Naive B cell (primary cell): ENCODE results near the gene CABYR. TPM values are rescaled to one million over a fixed set of nuclear protein-coding genes. Genes with fewer than 3 reads are reported as not detected.

Experiments
- ATAC-seq, 2 donors: fragments of 150-1000 bp; cut with Tn5 transposase; 2 replicates each; pipeline ENCODE4 v1.10.0; 2021; ENCODE audit warnings: low read depth in 2 of 2, mild to moderate bottlenecking in 2 of 2, moderate library complexity in 2 of 2
- DNase-seq: peaks from one replicate; pipeline ENCODE4 v3.0.0; 2022
- H3K27ac Mint-ChIP-seq, 6 donors: one replicate each; pipeline ENCODE4 v1.8.0; 2020 to 2022; ENCODE audit warnings: mild to moderate bottlenecking in 6 of 6, mixed read lengths in 6 of 6, moderate library complexity in 5 of 6, inconsistent platforms in 2 of 6
- H3K27me3 Mint-ChIP-seq, 3 donors: one replicate each; pipeline ENCODE4 v1.8.0; 2021 to 2022; ENCODE audit warnings: mixed read lengths in 3 of 3, mild to moderate bottlenecking in 1 of 3
- H3K36me3 Mint-ChIP-seq, 2 donors: one replicate each; pipeline ENCODE4 v1.8.0; 2020 to 2022; ENCODE audit warnings: mixed read lengths in 2 of 2, inconsistent platforms in 1 of 2, mild to moderate bottlenecking in 1 of 2
- H3K4me1 Mint-ChIP-seq, 3 donors: one replicate each; pipeline ENCODE4 v1.8.0; 2020 to 2022; ENCODE audit warnings: mixed read lengths in 3 of 3, inconsistent platforms in 1 of 3, mild to moderate bottlenecking in 1 of 3, moderate library complexity in 1 of 3
- H3K4me3 Mint-ChIP-seq, 8 donors: one replicate each; pipeline ENCODE4 v1.8.0; 2020 to 2022; ENCODE audit warnings: mild to moderate bottlenecking in 8 of 8, mixed read lengths in 8 of 8, moderate library complexity in 8 of 8, inconsistent platforms in 2 of 8
- H3K9me3 Mint-ChIP-seq, 7 donors: one replicate each; pipeline ENCODE4 v1.8.0; 2020 to 2022; ENCODE audit warnings: mixed read lengths in 7 of 7, mild to moderate bottlenecking in 5 of 7, inconsistent platforms in 2 of 7, moderate library complexity in 1 of 7
- polyA plus RNA-seq, 6 donors: library from polyadenylated mRNA; unstranded; fragments of 300-500 nt; fragmentation: Illumina TruSeq; gene quantifications; one replicate each; pipeline ENCODE4 v1.2.3, GENCODE V29; 2021; ENCODE audit warnings: low read depth in 6 of 6

Gene CABYR
- polyA plus RNA-seq, 6 donors from 2014 or later, result 5.4 to 18.1 (median 7.8) TPM

DNA sequence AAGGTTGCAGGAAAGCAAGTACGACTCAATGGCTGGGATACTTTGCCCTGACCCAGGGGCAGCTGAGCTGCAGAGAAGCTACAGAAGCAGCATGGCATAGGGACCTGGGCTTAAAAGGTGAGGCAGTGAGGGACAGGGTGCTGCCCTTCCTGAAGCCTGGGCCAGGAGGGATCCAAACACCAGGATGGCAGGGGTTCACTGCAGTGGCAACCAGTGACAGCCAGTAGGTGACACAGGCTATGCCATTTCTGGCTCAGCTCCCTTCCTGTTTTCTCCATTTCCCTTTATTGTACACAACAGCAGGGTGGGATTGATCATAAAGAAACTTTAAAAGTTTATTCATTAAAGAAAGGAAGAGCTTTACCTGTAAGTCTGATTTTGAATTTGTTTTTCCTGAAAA is 48.8 kb downstream of the CABYR start:
- ATAC-seq (no peak), DNase-seq (no peak)
- H3K9me3 Mint-ChIP-seq, result no peaks in the 10 kb centered on the region
- no peaks in the 10 kb centered on the region for H3K27me3 Mint-ChIP-seq
- peaks cover 0 to 4% of the 10 kb centered on the region in 2 donors for H3K36me3 Mint-ChIP-seq
- H3K27ac Mint-ChIP-seq, result no peak overlapping the region
- peak overlapping the region in 1 of 8 donors; percentile 86 for H3K4me3 Mint-ChIP-seq
- H3K4me1 Mint-ChIP-seq, result peaks cover 13 to 34% (median 18%) of the 10 kb centered on the region in 3 donors

DNA sequence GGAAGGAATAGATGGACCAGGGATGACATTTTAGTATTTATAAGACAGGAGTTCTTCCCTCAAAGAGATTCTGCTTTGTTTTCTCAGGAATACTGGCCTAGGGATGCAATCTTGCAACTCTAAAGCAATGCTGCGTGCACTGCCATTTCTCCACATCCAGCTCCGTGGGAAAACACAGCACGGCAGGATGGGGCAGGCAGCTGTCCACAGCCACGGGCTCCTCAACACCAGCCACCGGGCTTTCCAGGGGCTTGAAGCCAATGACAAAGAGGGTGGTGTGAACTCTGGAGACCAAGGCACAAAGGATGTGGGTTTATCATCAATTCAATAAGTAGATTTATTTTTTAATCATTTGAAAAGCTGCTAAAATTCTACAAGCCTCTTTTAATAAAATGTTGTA is 49.3 kb downstream of the CABYR start:
- ATAC-seq, result no peak
- Mint-ChIP-seq H3K36me3 (peaks cover 0 to 4% of the 10 kb centered on the region in 2 donors), H3K27me3 (no peaks in the 10 kb centered on the region), H3K27ac (peak overlapping the region in 1 of 6 donors; percentile 30), H3K4me1 (peaks cover 13 to 34% (median 18%) of the 10 kb centered on the region in 3 donors), H3K9me3 (no peaks in the 10 kb centered on the region), H3K4me3 (no peak overlapping the region)
- no peak for DNase-seq

DNA sequence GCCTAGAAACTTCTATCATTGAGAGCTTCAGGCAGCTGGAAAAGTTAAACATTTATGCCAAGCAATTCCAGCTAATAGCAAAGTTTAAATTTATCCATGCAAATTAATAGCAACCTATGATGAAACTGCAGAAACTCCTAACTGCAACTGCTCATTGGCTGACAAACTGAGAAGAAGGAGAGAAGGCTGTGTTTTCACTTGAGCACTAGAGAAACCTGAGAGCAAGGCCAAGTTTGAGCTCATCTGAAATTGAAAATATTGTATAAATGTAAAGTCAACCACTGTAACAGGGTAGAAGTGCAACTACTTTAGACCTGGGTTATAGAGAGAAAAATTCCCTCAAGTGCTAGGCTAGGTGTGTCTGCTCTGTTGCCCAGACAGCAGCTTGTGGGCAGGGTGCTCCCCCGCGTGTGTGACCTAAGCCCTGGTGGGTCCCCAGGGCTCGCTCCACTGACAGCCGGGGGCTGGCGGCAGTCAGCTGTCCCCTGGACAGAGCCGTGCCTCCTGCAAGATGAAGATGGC is 50.2 kb downstream of the CABYR start:
- Mint-ChIP-seq H3K9me3 (no peaks in the 10 kb centered on the region), H3K27ac (peak overlapping the region in 4 of 6 donors; percentile 30 to 82 (median 48)), H3K4me3 (no peak overlapping the region), H3K27me3 (no peaks in the 10 kb centered on the region), H3K36me3 (peaks cover 0 to 4% of the 10 kb centered on the region in 2 donors), H3K4me1 (peaks cover 13 to 34% (median 18%) of the 10 kb centered on the region in 3 donors)
- ATAC-seq (peak; percentile 42 to 61), DNase-seq (no peak)

DNA sequence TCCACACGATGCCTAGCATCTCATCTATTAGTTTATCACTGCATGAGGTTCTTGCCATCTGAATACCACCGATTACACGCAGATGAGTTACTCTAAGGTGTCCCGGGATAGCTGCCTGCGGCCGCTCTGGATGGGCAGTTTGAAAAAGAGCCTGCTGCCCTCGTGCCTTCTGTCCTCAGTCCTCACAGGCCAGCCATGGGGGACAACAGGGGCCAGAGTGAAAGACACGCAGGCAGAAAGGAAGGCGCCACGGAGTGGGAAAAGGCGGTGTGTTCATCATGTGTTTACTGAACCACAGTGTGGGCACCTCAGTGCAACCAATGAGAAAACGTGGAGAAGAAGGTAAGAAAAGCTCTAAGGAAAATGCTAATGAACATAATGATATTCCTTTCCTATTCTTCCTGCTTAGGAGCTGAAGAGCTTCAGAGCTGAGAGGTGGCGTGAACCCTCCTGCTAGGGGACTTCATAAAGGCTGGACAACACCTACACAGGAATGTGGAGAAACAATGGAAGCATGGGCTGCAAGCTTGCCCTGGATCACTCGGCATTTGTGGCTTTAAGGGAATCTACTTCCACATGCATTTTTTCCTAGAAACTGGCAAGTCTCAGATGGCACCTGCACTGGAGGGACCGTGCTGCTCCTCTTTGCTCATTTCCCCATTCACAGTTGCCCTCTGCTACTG is 50.9 kb downstream of the CABYR start:
- Mint-ChIP-seq H3K4me1 (peaks cover 13 to 34% (median 18%) of the 10 kb centered on the region in 3 donors), H3K4me3 (peak overlapping the region in 1 of 8 donors; percentile 3), H3K27me3 (no peaks in the 10 kb centered on the region), H3K9me3 (no peaks in the 10 kb centered on the region), H3K36me3 (peaks cover 0 to 3% of the 10 kb centered on the region in 2 donors), H3K27ac (no peak overlapping the region)
- DNase-seq (no peak), ATAC-seq (no peak)

DNA sequence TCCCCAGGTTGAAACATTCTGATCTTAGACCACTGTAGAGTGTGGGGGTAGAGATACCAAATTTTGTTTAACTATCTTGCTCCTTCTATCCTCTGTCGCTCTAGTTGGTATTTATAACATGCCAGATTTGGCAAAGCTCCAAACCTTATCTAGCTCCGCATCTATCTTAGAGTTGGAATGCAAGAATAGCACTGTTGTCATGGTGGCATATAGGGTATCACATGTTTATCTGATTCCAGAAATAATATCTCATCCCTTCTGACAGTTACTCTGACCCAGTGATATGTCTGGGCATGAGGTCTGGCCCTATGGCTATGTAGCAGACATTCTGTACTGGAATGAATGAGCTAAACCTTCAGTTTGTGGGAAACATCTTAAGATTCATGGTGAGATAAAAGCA is 51.7 kb downstream of the CABYR start:
- no peak for ATAC-seq
- DNase-seq, result no peak

DNA sequence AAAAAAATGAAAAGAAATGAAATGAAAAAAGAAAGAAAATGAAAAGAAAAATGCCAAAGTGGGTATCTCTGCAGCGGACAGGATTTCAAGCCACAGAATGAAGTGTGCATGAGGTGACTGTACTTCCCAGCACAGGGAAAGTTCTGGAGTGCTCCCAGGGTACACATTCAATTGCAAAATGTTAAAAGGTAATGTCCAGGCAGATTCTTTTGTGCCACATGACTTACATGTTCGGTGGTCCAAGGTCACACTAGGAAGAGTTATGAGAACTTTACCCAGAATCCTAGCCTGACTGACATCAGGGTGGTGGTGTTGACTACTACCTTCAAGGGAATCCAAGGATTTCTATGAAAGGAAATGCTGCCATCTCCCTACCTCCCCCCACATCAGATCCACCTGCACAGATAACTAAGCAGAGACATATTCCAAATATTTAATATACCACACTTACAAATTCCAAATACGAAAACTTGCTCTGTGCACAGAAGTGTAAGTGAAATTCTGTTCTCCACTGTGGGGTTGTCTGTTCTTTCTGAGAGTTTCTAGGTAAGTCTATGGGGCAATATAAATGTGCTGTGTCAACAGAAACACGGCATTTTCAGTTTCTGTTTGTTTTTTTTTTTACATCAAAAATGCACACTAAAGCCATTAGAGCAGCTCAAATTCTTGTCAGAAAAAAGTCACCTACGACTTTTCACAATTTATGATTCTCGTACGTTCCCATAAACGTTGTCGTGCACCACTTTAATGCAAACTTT is 56.6 kb downstream of the CABYR start:
- Mint-ChIP-seq H3K36me3 (no peaks in the 10 kb centered on the region), H3K9me3 (no peaks in the 10 kb centered on the region), H3K4me3 (no peak overlapping the region), H3K27ac (peak overlapping the region in 1 of 6 donors; percentile 94), H3K4me1 (no peaks in the 10 kb centered on the region), H3K27me3 (no peaks in the 10 kb centered on the region)
- no peak for DNase-seq
- no peak for ATAC-seq

More for the DNA sequence above, 51.7 kb downstream of the CABYR start:
- Mint-ChIP-seq H3K27ac (peak overlapping the region in 1 of 6 donors; percentile 9), H3K27me3 (no peaks in the 10 kb centered on the region), H3K9me3 (no peaks in the 10 kb centered on the region), H3K36me3 (no peaks in the 10 kb centered on the region), H3K4me1 (peaks cover 13 to 34% (median 18%) of the 10 kb centered on the region in 3 donors), H3K4me3 (no peak overlapping the region)

DNA sequence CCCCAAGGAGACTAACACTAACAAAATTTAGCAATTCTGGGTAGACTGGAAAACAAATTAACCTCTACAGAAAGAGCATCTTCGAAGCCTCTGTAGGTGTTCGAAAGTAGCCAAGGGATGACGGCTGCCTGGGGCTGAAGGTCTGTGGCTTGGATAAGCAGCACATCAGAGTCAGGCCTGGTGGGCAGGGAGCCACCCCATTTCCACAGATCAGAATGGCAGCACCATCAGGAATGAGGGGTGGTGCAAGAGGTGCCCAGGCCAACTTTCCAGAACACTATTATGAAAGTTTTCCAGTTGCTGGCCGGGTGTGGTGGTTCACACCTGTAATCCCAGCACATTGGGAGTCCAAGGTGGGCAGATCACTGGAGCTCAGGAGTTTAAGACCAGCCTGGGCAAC is 57.9 kb downstream of the CABYR start:
- ATAC-seq, result no peak
- no peak overlapping the region for H3K4me3 Mint-ChIP-seq
- no peaks in the 10 kb centered on the region for H3K27me3 Mint-ChIP-seq
- H3K4me1 Mint-ChIP-seq, result no peaks in the 10 kb centered on the region
- no peak overlapping the region for H3K27ac Mint-ChIP-seq
- no peaks in the 10 kb centered on the region for H3K36me3 Mint-ChIP-seq
- no peak for DNase-seq
- no peaks in the 10 kb centered on the region for H3K9me3 Mint-ChIP-seq

DNA sequence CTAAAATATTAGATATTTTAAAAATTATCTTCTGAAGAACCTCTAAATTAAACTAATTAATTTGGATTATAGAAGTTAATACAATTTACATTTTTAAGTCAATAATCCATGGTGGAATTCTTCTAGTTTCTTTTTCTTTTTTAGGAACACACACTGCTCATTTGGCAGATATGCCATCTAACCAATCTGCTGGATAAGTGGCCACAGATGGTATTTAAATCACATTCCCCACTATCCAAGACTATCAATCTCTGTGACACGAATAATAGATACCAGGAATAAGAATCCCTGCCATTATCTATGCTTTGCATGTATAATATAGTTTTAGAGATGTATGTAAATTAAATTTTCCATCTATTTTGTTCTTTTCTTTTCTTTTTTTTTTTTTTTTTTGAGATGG is 58.5 kb downstream of the CABYR start:
- no peak for DNase-seq
- ATAC-seq, result no peak
- Mint-ChIP-seq H3K36me3 (no peaks in the 10 kb centered on the region), H3K27ac (no peak overlapping the region), H3K4me3 (no peak overlapping the region), H3K4me1 (no peaks in the 10 kb centered on the region), H3K27me3 (no peaks in the 10 kb centered on the region), H3K9me3 (no peaks in the 10 kb centered on the region)

DNA sequence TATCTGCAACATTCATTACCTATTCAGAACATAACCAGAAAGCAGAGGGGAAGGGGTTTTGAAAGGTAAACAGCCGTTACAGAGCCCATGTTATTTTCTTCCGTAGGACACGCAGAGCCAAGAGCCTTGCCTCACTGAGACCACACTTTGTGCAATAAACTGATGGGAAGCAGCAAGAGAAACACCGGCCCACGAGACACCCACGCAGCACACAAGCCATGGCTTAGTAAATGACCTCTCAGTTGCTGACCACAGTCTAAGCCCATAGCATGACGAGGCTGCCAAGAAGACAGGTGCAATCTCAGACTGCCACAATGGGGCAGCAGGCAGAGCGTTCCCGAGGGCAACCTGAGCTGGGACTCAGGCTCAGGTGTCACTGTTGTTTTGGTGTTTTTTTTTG is 59.6 kb downstream of the CABYR start:
- no peaks in the 10 kb centered on the region for H3K27me3 Mint-ChIP-seq
- H3K27ac Mint-ChIP-seq, result no peak overlapping the region
- no peaks in the 10 kb centered on the region for H3K36me3 Mint-ChIP-seq
- no peak overlapping the region for H3K4me3 Mint-ChIP-seq
- DNase-seq (no peak), ATAC-seq (no peak)
- H3K9me3 Mint-ChIP-seq, result no peaks in the 10 kb centered on the region
- H3K4me1 Mint-ChIP-seq, result no peaks in the 10 kb centered on the region

DNA sequence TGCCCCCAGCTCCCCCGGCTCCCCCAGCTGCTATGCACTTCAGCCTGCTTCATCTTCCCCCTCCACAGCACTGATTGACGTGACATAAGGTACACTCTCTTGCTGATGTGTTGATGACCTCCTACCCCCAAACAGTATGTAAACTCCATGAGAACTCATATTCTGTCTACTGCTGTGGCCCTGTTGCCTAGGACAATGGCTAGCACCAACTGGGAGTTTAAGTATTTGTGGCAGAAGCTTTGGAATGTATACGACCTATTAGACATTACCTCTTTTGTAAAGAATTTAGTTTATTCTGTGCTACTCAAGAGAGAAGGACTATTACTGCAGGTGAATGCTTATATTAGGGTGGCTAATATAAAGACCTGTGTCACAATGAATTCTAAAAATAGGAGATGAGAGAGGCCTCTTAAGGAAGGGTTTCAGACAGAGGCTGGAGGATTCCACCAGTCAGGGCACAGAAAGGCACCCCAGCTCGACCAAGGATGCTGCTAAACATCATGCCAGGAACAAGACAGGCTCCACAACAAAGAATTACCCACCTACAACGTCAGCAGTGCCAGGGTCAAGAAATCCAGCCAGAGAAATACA is 60.6 kb downstream of the CABYR start:
- DNase-seq, result no peak
- Mint-ChIP-seq H3K9me3 (no peaks in the 10 kb centered on the region), H3K27ac (peak overlapping the region in 1 of 6 donors; percentile 22), H3K36me3 (no peaks in the 10 kb centered on the region), H3K4me1 (no peaks in the 10 kb centered on the region), H3K4me3 (no peak overlapping the region), H3K27me3 (no peaks in the 10 kb centered on the region)
- no peak for ATAC-seq

DNA sequence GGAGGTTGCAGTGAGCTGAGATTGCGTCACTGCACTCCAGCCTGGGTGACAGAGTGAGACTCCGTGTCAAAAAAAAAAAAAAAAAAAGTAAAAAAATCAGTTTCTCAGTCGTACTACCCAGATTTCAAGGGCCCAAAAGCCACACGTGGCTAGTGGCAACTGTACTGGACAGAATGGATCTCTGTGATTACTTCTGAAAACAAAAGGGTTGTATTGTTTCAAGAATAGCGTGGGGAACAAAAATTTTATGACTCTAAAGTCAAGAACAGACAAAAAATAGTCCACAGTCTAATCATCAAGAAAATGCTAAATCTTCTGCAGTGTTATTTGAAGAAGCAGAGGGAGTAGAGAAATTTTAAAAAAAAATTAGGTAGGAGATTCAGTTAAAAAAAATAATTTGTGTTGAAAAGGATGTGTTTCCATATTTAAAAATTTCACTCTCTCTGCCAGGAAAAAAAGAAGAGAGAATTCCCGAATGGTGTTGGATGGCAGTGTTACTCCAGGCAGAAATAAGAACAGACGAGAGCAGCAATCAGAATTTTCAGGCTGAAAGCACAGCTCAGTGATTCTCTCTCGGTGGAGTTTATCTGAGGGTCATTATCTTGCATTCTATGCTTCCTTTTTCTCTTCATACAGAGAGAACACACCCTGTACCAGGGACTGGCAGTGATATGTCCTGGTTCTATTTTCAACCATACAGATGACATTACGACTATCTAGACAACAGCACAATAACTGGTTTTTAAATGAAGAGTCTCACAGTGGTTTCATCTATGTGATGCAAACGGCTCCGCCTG is 61.8 kb downstream of the CABYR start:
- Mint-ChIP-seq H3K4me3 (no peak overlapping the region), H3K36me3 (no peaks in the 10 kb centered on the region), H3K9me3 (no peaks in the 10 kb centered on the region), H3K27ac (peak overlapping the region in 2 of 6 donors; percentile 22 to 66), H3K4me1 (no peaks in the 10 kb centered on the region), H3K27me3 (no peaks in the 10 kb centered on the region)
- ATAC-seq (no peak), DNase-seq (no peak)

DNA sequence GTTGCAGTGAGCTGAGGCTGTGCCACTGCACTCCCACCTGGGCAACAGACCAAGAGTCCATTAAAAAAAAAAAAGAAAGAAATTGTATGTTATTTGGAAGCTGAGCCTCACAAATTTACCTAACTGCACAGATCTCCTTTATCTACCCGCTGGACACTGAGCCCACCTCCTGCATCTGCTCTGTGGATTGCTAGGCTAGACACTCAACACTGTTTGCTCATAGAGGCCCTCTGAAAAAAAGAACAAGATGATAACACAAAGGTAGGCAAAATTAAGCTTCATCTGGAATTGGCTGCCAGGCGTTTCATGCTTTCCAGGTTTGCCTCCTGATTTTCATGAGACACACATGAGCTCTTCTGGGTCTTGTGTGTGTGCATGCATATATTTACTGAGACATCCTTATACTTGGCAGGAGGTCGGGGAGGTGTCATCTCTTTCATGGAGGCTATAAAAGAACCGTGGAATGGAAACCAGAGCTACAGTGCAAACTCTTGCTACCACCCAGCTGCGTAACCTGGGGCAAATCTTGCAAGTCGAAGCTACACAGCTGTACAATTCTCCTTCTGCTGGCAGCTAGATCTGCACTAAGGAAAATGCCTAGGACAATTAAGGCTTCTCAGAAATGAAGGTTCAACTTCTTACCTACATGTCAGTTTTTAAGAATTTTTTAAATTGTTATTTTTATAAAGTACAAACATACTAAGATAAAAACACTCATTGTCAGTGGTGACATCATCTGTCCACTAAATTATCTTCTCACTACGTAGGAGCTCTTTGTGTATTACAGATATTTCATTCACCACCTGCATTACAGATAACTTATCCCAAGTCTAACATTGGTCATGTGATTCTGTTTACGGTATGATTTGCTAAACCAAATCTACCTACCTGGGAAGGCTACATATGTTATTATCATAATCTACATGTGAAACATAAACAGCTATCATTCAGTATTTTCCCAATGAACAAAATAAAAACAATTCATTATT is 63.1 kb downstream of the CABYR start:
- DNase-seq (no peak), ATAC-seq (no peak)
- H3K27ac Mint-ChIP-seq, result no peak overlapping the region
- no peaks in the 10 kb centered on the region for H3K36me3 Mint-ChIP-seq
- H3K9me3 Mint-ChIP-seq, result no peaks in the 10 kb centered on the region
- no peak overlapping the region for H3K4me3 Mint-ChIP-seq
- H3K27me3 Mint-ChIP-seq, result no peaks in the 10 kb centered on the region
- no peaks in the 10 kb centered on the region for H3K4me1 Mint-ChIP-seq
